HG03066 (cell line): ENCODE measurements around the gene PCDHAC2.

Source experiments
- ATAC-seq: cut with Tn5 transposase; IDR thresholded peaks from one replicate; pipeline ENCODE4 v1.9.1; 2021; ENCODE audit warnings: low read depth; ENCODE audit not compliant: unreplicated experiment

PCDHAC2 gene

DNA sequence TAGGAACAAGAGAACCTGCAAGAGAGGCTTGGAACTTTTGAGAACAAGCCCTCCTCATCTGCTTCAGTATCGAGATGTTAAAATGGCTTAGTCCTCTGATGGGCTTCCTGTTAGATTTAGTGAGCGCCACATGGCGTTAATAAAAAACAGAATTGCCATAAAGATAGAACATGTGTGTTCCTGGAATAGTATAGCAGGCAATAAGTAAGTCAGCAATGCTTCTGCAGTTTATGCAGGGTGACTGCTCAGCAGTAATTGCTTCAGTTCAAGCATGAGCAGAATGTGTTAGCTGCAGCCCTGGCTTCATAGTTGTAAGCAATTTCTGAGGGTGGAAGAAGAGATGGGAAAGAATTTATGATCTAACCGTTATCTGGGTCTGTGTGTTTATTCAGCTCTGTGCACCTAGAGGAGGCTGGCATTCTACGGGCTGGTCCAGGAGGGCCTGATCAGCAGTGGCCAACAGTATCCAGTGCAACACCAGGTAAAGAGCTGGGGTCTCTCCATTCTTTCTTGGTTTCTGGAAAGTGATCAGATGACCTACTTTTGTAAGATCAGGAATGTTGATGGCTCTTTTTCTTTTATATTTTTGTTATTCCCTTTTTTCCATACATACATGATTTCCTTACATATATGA, 15.9 kb downstream of the PCDHAC2 start:
- no peak for ATAC-seq

DNA sequence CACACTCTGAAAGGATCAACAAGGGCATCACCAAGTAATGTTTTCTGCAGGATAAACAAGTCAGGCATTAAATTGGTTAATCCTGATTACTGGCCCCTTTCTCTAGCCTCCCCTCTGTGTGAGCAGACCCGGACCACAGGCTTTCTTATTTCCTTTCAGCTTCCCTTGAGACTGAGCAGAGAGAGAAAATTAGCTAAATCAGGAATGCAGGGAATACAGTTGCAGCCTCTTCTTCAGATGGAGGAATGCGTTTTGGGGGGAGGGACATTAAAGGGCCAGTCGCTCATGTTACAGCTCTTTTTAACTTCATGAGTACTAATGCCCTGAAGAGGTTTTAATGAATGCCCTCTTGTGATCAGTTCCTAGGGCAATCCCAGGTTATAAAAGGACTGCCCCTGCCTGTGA, 19.8 kb downstream of the PCDHAC2 start:
- ATAC-seq = no peak

- ATAC-seq = no peak
Measured at GRCh38 chr5:140988100-140988499, 21.8 kb downstream of the PCDHAC2 start.

DNA sequence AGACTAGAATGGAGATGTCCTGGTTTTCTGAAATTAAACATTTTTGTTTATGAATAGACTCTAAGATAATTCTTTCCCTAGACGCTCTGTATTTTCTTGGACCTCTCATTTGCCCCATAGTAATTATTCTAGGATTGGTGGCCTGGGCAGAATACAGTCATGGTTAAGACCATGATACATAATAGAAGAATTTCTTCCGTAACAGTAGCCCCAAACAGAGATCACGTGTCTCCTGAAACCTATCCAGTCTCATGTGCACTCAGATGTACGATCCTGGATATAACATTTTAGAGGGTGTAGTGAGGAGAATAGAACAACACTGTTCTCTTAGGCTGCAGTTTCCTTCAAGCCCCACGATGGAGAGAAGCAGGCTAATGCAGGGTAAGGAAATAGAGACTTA, 22.3 kb downstream of the PCDHAC2 start:
- no peak for ATAC-seq

DNA sequence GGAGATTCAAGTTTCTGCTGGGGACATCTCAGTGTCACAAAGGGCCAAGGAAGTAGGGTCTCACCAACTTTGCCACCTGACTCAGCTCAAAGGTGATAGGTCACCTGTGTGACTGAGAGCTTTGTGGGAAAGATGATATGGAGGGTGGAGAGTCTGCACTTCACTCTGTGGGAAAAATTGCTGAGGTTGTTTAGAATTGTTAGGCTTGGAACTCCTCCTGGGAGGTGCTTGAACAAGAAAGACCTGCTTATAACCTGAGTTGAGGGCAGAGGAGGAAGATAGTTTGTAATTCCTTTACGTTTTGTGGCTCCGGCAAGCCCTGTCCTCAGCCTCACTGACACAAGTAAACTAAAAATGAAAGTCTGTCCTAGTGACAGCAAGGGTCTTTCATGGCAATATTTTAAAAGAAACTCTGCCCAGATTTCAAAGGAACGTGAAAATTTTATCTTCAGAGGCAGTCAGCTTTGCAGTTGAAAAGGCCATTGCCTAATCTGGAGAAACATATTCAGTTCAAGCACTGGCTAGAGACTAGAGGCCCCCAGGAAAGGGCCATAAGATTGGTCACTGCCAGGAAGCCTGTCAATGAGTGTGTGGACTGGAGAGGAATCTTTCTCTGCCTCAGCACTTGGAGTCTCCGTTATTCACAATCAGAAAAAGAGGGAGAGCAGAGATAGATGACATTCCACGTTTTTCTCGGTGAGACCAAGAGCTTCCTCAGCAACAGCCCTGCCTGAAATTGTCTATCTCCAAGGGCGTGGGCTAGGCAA, 23.2 kb downstream of the PCDHAC2 start:
- no peak for ATAC-seq

GRCh38 chr5:140992828-140993227, 26.6 kb downstream of the PCDHAC2 start:
- no peak for ATAC-seq

DNA sequence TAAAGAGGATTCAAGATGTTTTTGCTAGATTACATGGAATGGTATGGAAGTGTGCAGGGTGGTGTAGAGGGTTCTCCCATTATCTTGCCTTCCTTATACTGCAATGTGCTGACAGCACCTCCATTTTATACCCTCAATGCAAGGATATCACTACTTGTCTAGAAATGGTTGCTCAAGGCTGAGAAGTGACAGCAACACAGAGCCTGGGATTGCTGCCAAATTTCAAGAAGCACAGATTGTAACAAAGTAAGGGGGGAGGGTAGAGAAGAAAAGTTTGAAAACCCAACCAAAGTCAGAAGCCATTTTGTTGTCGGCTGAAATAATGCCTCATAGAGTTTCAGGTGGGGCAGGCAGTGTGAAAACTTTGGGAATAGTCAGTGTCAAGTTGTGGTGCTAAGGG, 29.8 kb downstream of the PCDHAC2 start:
- no peak for ATAC-seq

DNA sequence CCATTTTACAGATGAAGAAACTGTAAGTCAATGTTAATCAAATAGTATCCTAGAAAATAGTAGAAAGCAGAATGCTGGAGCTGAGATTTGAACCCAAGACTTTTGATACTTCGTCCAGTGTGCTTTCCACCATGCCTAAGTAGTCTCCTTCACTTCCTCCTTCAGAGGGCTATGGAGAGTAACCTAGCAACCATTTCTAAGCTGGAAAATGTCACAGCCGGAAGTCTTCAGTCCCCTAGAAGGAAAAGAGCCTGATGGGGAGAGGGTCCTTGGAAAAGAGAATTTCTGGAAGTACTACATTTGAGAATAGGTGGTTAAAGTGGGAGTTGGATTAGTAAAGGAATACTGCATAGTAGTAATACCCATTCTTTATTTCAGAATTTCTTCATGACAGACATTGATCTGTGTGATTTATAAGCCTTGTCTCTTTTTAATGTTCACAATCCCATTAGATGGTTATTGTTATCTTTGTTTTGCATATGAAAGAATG, 32.7 kb downstream of the PCDHAC2 start:
- ATAC-seq = no peak

GRCh38 chr5:141001446-141001843, 35.2 kb downstream of the PCDHAC2 start:
- no peak for ATAC-seq

DNA sequence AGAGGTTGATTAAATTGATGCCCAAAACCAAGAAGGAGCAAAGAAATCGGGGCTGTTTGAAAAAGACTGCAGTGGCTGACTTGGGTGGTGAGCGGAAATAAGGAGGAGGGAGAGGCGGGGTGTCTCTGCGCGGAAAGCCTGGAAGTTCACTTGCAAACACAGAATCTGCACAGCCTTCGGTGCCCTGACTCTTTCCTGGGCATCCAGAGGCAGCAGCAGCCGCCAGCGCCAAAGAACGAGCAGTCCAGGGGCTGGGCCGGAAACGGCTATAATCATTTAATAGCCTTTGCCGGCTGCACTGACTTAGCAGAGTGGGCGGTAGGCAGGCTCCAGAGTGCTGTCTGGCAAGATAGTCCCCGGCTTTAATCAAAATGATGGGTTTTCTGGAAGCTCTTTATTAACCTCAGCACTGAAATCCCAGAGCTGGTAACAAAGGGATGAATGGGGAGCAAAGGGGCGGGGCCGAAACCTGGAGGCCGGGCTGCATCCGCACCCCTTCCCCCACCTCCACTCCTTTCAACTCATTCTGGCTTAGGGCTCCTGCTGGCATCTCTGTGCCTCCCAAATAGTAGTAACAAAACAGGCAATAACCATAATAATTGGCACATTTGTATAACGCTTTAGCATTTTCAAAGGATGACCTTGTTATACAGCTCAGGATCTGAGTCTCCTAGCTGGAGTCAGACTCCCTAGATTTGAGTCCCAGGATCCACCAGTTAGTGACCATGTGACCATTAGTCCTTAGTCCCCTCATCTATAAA, 35.7 kb downstream of the PCDHAC2 start:
- no peak for ATAC-seq

DNA sequence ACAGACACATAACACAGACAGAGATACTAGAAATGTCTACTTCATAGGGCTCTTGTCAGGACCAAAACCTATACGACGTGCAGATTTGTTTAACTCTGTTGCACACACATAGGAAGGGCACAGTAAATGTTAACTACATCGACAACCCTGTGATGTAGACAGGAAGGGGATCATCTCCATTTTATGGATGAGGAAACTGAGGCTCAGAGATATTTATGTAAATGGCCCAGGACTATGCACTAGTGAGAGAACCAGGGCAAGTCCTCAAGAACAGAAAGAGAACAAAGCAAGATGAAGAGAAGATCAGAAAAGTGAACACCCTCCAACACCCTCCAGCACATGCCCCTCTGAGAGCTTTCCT, 36.3 kb downstream of the PCDHAC2 start:
- ATAC-seq = no peak

DNA sequence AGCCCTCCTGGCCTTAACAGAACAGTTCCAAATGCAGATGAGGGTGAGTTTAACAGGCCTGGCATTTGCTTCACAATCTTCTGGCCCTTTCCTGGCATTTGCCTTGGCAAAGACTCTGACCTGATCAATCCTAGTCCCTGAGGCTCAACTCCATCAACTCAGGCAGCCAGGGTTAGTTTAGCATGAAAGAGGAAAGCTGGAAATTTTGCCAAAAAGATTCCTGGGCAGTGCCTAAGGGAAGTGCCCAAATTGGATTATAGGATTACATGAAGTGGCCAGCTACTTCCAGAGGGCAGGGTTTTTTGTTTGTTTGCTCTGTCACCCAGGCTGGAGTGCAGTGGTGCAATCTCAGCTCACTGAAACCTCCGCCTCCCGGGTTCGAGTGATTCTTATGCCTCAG, 36.8 kb downstream of the PCDHAC2 start:
- no peak for ATAC-seq

DNA sequence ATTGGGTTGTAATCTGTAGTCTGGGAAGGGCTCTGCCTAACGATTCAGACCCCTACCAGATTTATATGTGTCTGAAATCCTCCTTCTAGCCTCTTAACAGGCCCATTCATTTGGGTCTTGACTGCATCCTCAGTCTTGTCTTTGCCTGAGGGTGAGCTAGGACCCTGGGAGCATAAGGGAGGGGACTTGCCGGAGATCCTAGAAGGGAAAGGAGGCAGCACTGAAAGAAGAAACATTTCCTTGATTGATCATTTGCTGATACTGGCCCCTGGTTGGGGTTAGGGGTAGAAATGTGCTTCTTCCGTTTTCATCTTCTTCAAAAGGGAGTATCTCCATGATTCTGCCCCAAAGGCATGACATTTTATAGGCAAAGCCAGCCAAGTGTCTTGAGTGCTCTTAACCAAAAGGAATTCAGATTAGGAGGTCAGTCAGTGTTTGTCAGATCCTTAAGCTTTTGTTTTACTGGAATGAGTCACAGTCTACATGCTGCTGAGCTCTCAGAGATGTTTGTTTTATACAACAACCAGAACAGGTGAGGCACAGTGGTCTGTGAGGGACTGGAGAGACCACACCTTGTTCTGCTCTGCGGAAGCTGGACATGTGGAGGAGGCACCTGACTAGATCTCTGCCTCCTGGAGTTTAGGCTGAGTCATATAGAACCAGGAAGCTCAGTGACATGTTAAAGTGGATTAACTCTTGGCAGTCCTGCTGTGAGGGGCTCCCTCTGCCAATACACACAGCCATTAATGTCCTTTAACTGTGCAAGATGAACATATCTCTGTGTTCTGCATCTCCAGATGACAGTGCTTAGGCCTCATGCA, 37.7 kb downstream of the PCDHAC2 start:
- no peak for ATAC-seq

GRCh38 chr5:141007791-141008190, 41.5 kb downstream of the PCDHAC2 start:
- ATAC-seq = no peak

GRCh38 chr5:141010047-141010793, 43.9 kb downstream of the PCDHAC2 start:
- no peak for ATAC-seq

- no peak for ATAC-seq
Measured at GRCh38 chr5:141017943-141018342, 51.7 kb downstream of the PCDHAC2 start.
